A549 (cell line): ENCODE data around the gene IGF1R. TPM values are rescaled to one million over a fixed set of nuclear protein-coding genes. Genes with fewer than 3 reads are reported as not detected.

Experiments
- ATAC-seq, 2 experiments: fragments of 200-7000 bp in 1 of 2; fragments of >200 bp in 1 of 2; cut with Nextera tagmentation in 1 of 2; cut with Tn5 transposase in 1 of 2; 3 replicates each; pipeline versions ENCODE4 v1.8.0 to v1.9.1; 2018 to 2020; ENCODE audit warnings: mild to moderate bottlenecking in 1 of 2, moderate library complexity in 1 of 2
- CTCF ChIA-PET: fragments of 300-600 bp; sonication (Branson Sonifier 250); formaldehyde crosslinking; extraction: SDS; loops from one replicate; lab custom pipeline; 2021; ENCODE audit warnings: antibody characterized with exemption, inconsistent platforms; lab: Yijun Ruan, JAX
- POLR2A ChIA-PET: fragments of 350-600 bp; formaldehyde crosslinking; extraction: SDS; loops from one replicate; lab custom pipeline; 2021; ENCODE audit warnings: antibody characterized with exemption, inconsistent platforms; lab: Yijun Ruan, JAX
- DNase-seq, 2 experiments: peaks; one replicate each; pipeline versions ENCODE4 v3.0.0 to v3.0.0-alpha.2; 2011 to 2016; ENCODE audit warnings: low read depth in 1 of 2, low spot score in 1 of 2
- FAIRE-seq: peaks from 2 replicates; lab custom pipeline; 2011; peaks lifted over from hg19 to GRCh38; lab: Jason Lieb, UNC
- H3K27ac ChIP-seq, 2 experiments: fragments of >200 bp; sonication (Bioruptor Twin); formaldehyde crosslinking; 3 replicates each; pipeline ENCODE4 v1.5.1; 2016 to 2017
- H3K4me1 ChIP-seq: fragments of >200 bp; sonication (Bioruptor Twin); formaldehyde crosslinking; 3 replicates; pipeline ENCODE4 v1.6.1; 2016
- H3K4me2 ChIP-seq: fragments of >200 bp; sonication (Bioruptor Twin); formaldehyde crosslinking; 3 replicates; pipeline ENCODE4 v1.6.1; 2016
- H3K4me3 ChIP-seq: fragments of >200 bp; sonication (Bioruptor Twin); formaldehyde crosslinking; 3 replicates; pipeline ENCODE4 v1.5.1; 2016
- H3K9me3 ChIP-seq: fragments of >200 bp; sonication (Bioruptor Twin); formaldehyde crosslinking; 3 replicates; pipeline ENCODE4 v1.6.1; 2016
- BCL3 ChIP-seq: fragments of >200 bp; sonication (Bioruptor Twin); formaldehyde crosslinking; IDR thresholded peaks from 3 replicates; pipeline ENCODE4 v1.6.1; 2016
- EHF ChIP-seq: fragments of 250-450 bp; sonication (Bioruptor Pico); IDR thresholded peaks from 2 replicates; pipeline ENCODE4 v1.5.0; 2020; ENCODE audit warnings: mild to moderate bottlenecking
- EHMT2 ChIP-seq: fragments of 200-600 bp; sonication (generic); IDR thresholded peaks from 2 replicates; pipeline ENCODE4 v1.6.1; 2016; ENCODE audit warnings: antibody characterized with exemption, low read depth, mild to moderate bottlenecking, moderate library complexity
- EP300 ChIP-seq, 2 experiments: fragments of >200 bp; sonication (Bioruptor Twin); formaldehyde crosslinking; IDR thresholded peaks; 2 replicates in 1 of 2; 3 replicates in 1 of 2; pipeline ENCODE4 v1.6.1; 2016 to 2017
- FOSL2 ChIP-seq, 2 experiments: fragments of 450-650 bp in 1 of 2; fragments of >200 bp in 1 of 2; sonication (Bioruptor Twin) in 1 of 2; formaldehyde crosslinking; IDR thresholded peaks; 2 replicates each; pipeline versions ENCODE4 v1.5.0 to v1.6.1; 2016 to 2020; ENCODE audit warnings: mild to moderate bottlenecking in 1 of 2, moderate library complexity in 1 of 2
- FOXS1 ChIP-seq: fragments of 250-450 bp; sonication (Bioruptor Pico); IDR thresholded peaks from 2 replicates; pipeline ENCODE4 v1.5.0; 2020; ENCODE audit warnings: mild to moderate bottlenecking, moderate library complexity
- NFE2L2 ChIP-seq: fragments of 150-350 bp; conservative IDR thresholded peaks from 2 replicates; pipeline ENCODE4 v1.6.1; 2014; ENCODE audit warnings: low read length
- POLR2A ChIP-seq: IDR thresholded peaks from 2 replicates; pipeline ENCODE4 v1.6.1; 2012; ENCODE audit warnings: mild to moderate bottlenecking, low read length
- RFX5 ChIP-seq: fragments of 450-650 bp; IDR thresholded peaks from 2 replicates; pipeline ENCODE4 v1.7.1; 2014; ENCODE audit warnings: antibody characterized with exemption, mild to moderate bottlenecking, moderate library complexity
- SREBF2 ChIP-seq: fragments of 450-650 bp; IDR thresholded peaks from 2 replicates; pipeline ENCODE4 v1.6.1; 2014; ENCODE audit warnings: mild to moderate bottlenecking, moderate library complexity
- TFCP2L1 ChIP-seq: fragments of 250-450 bp; sonication (Bioruptor Pico); IDR thresholded peaks from 2 replicates; pipeline ENCODE4 v1.5.0; 2021; ENCODE audit warnings: mild to moderate bottlenecking
- WGBS: methylation state at CpG from one replicate; pipeline ENCODE4 v1.1.6; 2017; ENCODE audit errors: missing lambda C conversion rate; 5-methylcytosine and 5-hydroxymethylcytosine counted together
- polyA plus RNA-seq, 4 experiments: library from polyadenylated mRNA; depleted of rRNA in 3 of 4; stranded (reverse); fragments of >200 nt; fragmentation: RNase III in 1 of 4; extraction: RNeasy Plus Mini Kit Qiagen cat#74134 plus additional on column Dnase treatment in 1 of 4; gene quantifications; 2 replicates in 3 of 4; 3 replicates in 1 of 4; pipeline ENCODE4 v1.2.3, GENCODE V29; 2011 to 2017
- TF ChIP-seq, protein P1 (sequence below): fragments of >200 bp; sonication (Bioruptor Twin); formaldehyde crosslinking; IDR thresholded peaks from 3 replicates; pipeline ENCODE4 v1.5.1; 2016
- TF ChIP-seq, protein P2 (sequence below): fragments of 200-600 bp; sonication (generic); IDR thresholded peaks from 2 replicates; pipeline ENCODE4 v1.6.1; 2016; ENCODE audit warnings: antibody characterized with exemption, mild to moderate bottlenecking, moderate library complexity
- TF ChIP-seq, protein P3 (sequence below): fragments of >200 bp; sonication (Bioruptor Twin); formaldehyde crosslinking; IDR thresholded peaks from 2 replicates; pipeline ENCODE4 v1.6.1; 2016

Gene IGF1R
- polyA plus RNA-seq, 2 of the 4 experiments (the other 2 are of a cell fraction) = 42.6 to 69.5 TPM

DNA sequence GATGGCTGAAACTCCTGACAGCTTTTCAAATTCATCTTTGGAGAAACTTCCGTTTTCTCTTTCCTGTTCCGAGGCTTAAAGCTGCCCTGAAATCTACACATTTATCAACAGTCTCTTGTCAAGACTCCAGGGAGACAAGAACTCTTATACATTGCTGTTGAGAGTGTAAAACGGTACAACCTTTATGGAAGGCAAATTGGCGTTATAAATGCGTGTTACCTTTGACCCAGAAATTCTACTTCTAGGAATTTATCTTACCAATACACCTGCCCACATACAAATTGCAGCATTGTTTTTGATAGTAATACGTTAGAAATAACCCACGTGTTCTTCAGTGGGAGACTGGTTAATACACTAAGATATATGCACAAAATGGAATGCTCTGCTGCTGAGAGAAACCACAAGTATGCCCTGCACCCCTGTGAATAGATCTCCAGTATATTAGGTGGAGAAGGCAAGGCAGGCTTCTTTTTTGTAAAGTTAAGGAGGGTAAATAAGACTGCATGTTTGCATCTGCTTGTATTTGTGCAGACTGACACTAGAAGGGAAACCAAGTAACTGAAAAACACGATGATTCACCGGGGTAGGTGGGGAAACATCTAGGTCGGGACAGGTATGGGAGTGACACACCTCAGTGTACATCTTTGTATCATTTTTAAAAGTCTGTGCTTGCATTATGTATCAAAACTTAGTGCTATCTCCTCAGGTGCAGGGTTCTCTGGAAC is 97.5 kb downstream of the IGF1R start (continued):
- TF ChIP-seq EHMT2 (no peak), BCL3 (no peak), RFX5 (no peak), NFE2L2 (no peak), TFCP2L1 (CRISPR knock-in tag) (no peak), EP300 (IDR thresholded peaks at IDR 0.05) (no peak)
- TF ChIP-seq, protein P1, sequence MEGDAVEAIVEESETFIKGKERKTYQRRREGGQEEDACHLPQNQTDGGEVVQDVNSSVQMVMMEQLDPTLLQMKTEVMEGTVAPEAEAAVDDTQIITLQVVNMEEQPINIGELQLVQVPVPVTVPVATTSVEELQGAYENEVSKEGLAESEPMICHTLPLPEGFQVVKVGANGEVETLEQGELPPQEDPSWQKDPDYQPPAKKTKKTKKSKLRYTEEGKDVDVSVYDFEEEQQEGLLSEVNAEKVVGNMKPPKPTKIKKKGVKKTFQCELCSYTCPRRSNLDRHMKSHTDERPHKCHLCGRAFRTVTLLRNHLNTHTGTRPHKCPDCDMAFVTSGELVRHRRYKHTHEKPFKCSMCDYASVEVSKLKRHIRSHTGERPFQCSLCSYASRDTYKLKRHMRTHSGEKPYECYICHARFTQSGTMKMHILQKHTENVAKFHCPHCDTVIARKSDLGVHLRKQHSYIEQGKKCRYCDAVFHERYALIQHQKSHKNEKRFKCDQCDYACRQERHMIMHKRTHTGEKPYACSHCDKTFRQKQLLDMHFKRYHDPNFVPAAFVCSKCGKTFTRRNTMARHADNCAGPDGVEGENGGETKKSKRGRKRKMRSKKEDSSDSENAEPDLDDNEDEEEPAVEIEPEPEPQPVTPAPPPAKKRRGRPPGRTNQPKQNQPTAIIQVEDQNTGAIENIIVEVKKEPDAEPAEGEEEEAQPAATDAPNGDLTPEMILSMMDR = no peak
- TF ChIP-seq, protein P2, sequence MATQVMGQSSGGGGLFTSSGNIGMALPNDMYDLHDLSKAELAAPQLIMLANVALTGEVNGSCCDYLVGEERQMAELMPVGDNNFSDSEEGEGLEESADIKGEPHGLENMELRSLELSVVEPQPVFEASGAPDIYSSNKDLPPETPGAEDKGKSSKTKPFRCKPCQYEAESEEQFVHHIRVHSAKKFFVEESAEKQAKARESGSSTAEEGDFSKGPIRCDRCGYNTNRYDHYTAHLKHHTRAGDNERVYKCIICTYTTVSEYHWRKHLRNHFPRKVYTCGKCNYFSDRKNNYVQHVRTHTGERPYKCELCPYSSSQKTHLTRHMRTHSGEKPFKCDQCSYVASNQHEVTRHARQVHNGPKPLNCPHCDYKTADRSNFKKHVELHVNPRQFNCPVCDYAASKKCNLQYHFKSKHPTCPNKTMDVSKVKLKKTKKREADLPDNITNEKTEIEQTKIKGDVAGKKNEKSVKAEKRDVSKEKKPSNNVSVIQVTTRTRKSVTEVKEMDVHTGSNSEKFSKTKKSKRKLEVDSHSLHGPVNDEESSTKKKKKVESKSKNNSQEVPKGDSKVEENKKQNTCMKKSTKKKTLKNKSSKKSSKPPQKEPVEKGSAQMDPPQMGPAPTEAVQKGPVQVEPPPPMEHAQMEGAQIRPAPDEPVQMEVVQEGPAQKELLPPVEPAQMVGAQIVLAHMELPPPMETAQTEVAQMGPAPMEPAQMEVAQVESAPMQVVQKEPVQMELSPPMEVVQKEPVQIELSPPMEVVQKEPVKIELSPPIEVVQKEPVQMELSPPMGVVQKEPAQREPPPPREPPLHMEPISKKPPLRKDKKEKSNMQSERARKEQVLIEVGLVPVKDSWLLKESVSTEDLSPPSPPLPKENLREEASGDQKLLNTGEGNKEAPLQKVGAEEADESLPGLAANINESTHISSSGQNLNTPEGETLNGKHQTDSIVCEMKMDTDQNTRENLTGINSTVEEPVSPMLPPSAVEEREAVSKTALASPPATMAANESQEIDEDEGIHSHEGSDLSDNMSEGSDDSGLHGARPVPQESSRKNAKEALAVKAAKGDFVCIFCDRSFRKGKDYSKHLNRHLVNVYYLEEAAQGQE = no peak
- TF ChIP-seq, all 56 proteins: peak for 0

DNA sequence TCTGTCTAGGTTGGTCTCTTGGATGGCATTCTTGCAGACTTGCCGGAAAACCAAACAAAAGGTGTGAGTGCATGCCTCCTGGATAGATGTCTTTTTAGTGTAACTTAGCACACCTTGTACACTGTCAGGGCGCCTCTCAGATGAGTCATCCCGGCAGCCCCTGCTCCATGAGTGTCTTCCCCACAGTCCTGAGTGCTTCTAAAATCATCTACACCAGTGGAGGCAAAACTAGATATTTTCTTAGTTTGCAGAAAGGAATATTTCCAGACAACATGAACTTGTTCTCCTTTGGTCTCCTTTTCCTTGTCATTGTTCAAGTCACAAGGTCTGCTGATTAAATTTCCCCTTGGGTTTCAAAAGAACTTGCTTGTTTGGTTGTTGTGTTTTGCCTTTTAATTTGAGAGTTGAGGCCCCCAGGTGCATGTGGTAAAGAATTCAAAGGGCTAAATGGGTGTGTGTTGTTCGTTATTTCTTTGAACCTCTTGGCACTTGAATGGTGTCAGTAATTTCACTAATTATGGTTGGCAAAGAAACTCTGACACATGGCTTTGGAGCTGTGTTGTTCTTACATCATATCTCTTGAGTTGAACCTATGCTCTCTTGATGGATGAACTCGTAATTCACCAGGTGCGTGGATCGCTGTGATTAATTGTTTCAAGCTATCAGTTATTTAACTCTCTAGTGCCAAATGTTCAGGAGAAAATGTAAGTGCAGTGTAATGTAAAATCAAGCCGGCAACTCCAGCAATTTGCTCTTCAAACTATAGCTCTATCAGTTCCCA is 98.2 kb downstream of the IGF1R start:
- no peaks in the 10 kb centered on the region for H3K9me3 ChIP-seq
- 86% methylated on average over 8 of the region's 8 CpGs for WGBS
- TF ChIP-seq NFE2L2 = no peak
- TF ChIP-seq, protein P3, sequence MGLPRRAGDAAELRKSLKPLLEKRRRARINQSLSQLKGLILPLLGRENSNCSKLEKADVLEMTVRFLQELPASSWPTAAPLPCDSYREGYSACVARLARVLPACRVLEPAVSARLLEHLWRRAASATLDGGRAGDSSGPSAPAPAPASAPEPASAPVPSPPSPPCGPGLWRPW = no peak
- no peak for TF ChIP-seq FOSL2 (IDR thresholded peaks at IDR 0.05)
- TF ChIP-seq FOSL2 (CRISPR knock-in tag; IDR thresholded peaks at IDR 0.05) = peak; percentile 20; the same call in 1 of the 2 replicates
- no peak for TF ChIP-seq FOXS1 (CRISPR knock-in tag)
- TF ChIP-seq EHF = no peak
- no peak for TF ChIP-seq POLR2A
- no peak for TF ChIP-seq SREBF2
- no peak overlapping the region for H3K27ac ChIP-seq
- POLR2A ChIA-PET = interaction anchor here (1.0 kb wide), 1 partner anchor 20 kb away, joined by 3 read pairs; no protein-coding TSS in a partner anchor
- FAIRE-seq (no peak), DNase-seq (no peak), ATAC-seq (peak in 1 of 2 experiments; percentile 6; a peak in 1 of 6 replicates)
- CTCF ChIA-PET = interaction anchor here (0.8 to 1.6 kb wide), 3 partner anchors 10 to 329 kb away, joined by 3 to 6 read pairs (median 6); no protein-coding TSS in a partner anchor
- H3K4me2 ChIP-seq = peak overlapping the region; percentile 29; the same call in 2 of the 3 replicates
- H3K4me1 ChIP-seq = peaks cover 51% of the 10 kb centered on the region
- H3K4me3 ChIP-seq = no peak overlapping the region
